ENCODE measurements around the gene VDAC1.
"Not testable (repeated sequence)": the region's sequence is repeated elsewhere in the genome, so short reads cannot be mapped to it uniquely, and the experiment has no call there.

Gene VDAC1

DNA sequence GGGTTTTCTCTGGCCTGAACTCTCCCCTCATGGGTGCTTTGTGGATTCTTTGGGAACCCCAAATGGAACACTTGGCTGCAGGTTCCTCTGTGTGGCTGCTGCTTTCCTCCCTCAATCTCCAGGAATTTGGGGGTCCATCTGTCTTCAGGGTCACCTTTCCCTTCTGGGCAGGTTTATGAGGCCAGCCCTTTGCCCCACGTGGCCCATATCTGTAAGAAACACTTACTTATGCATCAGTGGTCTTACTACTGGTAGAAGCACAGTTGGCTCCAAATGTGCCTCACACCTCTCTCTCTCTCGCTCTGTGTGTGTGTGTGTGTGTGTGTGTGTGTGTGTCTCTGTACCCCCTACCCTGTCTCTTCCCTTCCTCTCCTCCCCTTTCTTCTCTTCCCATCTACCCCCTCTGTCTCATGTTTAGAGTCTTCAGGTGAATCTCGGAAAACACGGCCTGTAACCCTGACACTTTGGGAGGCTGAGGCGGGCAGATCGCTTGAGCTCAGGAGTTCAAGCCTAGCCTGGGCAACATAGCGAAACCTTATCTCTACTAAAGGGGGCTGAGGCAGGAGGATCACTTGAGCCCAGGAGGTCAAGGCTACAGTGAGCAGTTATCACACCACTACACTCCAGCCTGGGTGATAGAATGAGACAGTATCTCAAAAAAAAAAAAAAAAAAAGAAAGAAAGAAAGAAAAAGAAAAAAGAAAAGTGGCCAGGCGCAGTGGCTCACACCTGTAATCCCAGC lies 63.1 kb downstream of the VDAC1 start:
- no peak for DNase-seq (ENCODE audit: low spot score)

GRCh38 chr5:133939668-133940067 lies 65.1 kb downstream of the VDAC1 start:
- no peak for DNase-seq (ENCODE audit: low spot score)

DNA sequence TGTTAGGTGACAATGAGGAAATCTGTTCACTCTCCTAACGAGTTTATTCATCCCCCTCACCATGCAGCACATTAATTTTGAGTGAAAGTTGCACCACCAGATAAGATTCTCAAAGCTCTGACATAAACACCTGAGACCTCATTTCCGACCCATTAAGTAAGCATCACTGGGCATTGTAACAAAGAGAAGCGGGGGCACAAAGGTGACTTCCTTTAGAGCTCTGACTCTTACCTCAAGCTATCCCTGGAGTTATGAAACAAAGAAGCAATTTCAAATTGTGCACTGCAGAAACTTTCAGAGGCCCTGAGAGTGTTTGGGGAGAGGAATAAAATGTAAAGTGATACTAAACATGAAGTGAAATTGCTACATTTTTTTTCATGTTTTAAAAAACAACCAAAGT lies 65.8 kb downstream of the VDAC1 start:
- no peak for DNase-seq (ENCODE audit: low spot score)

GRCh38 chr5:133938039-133938821 lies 66.5 kb downstream of the VDAC1 start:
- no peak for DNase-seq (ENCODE audit: low spot score)

DNA sequence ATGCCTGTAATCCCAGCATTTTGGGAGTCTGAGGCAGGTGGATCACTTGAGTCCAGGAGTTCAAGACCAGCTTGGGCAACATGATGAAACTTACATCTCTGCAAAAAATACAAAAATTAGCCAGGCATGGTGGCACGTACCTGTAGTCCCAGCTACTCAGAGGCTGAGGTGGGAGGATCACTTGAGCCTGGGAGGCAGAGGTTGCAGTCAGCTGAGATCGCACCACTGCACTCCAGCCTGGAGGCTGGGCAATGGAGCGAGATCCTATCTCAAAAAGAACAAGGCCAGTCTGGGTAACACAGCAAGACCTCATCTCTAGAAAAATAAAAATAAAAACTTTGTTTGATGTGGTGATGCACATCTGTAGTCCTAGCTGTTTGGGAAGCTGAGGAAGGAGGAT lies 67.1 kb downstream of the VDAC1 start:
- not testable (repeated sequence) for DNase-seq (ENCODE audit: low spot score)

- no peak for DNase-seq (ENCODE audit: low spot score)
Measured at GRCh38 chr5:133936651-133937015, 68.1 kb downstream of the VDAC1 start.

DNA sequence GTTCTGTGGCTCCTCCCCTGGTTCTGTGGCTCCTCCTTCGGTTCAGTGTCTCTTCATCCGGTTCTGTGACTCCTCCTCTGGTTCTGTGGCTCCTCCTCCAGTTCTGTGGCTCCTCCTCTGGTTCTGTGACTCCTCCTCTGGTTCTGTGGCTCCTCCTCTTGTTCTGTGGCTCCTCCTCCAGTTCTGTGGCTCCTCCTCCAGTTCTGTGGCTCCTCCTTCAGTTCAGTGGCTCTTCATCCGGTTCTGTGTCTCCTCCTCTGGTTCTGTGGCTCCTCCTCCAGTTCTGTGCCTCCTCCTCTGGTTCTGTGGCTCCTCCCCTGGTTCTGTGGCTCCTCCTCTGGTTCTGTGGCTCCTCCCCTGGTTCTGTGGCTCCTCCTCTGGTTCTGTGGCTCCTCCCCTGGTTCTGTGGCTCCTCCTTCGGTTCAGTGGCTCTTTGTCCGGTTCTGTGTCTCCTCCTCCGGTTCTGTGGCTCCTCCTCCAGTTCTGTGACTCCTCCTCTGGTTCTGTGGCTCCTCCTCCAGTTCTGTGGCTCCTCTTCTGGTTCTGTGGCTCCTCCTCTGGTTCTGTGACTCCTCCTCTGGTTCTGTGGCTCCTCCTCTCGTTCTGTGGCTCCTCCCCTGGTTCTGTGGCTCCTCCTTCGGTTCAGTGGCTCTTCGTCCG lies 68.7 kb downstream of the VDAC1 start:
- not testable (repeated sequence) for DNase-seq (ENCODE audit: low spot score)

- DNase-seq (ENCODE audit: low spot score): no peak
Measured at GRCh38 chr5:133935667-133935940, 69.2 kb downstream of the VDAC1 start.

DNA sequence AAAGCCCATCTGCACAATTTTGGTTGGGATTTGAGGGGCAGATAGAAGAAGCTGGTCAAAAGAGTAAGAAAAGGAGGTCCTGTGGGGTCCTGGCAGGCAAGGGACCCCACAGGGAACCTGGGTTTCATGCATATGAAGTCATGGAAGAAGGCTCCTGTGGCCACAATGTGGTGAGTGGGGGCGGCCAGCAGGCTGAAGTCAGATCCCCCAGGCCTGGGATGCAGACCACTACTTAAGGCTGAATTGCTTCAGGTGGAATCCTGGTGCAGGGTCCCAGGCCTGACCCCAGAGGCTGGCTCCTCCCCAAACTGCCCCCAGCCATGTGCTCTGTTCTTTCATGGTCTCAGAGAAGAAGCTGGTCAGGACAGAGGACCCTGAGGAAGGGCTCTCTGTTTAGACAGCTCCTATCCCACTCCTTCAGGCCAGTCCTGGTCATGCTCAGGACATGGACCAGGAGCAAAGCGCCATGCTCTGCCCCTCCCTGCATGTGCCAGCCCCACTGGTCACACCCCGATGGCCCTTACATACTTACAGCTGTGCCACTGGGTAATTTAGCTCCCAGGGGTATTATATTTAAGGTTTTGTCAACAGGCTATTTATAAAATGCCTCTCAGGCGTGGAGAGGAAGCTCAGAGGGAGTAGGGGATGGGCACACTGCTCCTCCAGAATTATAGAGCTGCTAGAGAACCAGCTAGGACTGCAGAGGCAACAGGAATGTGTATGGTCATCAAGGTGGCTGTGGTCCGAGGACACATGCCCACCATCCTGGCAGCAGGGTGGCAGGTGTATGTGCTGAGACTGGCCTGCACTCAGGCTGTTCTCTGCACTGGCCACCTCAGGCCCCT lies 69.7 kb downstream of the VDAC1 start:
- DNase-seq (ENCODE audit: low spot score): no peak

DNA sequence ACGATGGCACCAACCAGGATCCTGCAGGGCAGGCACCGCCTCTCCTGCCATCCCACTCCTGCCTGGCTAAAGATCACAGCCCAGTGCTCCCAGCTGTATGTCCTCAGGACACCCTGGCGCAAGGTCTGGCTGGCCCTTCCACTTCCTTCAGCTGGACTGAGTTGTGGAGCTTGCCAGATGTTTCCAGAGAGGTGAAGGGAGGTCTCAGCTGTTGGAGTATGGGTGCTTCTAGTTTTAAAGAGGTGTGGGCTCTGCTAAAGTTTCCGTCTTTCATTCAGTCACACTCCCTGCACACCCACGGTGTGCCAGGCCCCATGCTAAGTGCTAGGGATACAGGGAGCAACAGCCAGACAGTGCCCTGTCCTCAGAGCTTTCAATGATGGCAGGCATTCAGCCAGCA lies 70.5 kb downstream of the VDAC1 start:
- no peak for DNase-seq (ENCODE audit: low spot score)

GRCh38 chr5:133933670-133934295 lies 71.0 kb downstream of the VDAC1 start:
- no peak for DNase-seq (ENCODE audit: low spot score)

DNA sequence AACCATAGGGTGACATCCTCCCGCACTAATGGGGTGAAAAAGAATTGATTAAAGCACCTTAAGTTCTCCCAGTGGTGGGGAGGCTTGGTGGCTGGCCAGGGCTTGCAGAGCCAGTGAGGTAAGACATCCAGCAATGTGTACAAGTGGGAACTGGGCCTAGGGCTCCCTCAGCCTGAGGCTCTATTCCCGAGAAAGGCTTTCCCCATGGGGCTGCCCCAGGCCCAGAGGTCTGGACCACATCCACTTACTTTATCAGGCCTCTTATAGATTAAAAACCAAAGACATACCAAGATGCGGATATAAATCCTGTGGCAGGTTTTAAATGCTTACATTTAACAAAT lies 71.6 kb downstream of the VDAC1 start:
- DNase-seq (ENCODE audit: low spot score): no peak

- no peak for DNase-seq (ENCODE audit: low spot score)
Measured at GRCh38 chr5:133932441-133933168, 72.2 kb downstream of the VDAC1 start.

GRCh38 chr5:133931546-133931945 lies 73.2 kb downstream of the VDAC1 start:
- no peak for DNase-seq (ENCODE audit: low spot score)

GRCh38 chr5:133930813-133931090 lies 74.0 kb downstream of the VDAC1 start:
- DNase-seq (ENCODE audit: low spot score): no peak

DNA sequence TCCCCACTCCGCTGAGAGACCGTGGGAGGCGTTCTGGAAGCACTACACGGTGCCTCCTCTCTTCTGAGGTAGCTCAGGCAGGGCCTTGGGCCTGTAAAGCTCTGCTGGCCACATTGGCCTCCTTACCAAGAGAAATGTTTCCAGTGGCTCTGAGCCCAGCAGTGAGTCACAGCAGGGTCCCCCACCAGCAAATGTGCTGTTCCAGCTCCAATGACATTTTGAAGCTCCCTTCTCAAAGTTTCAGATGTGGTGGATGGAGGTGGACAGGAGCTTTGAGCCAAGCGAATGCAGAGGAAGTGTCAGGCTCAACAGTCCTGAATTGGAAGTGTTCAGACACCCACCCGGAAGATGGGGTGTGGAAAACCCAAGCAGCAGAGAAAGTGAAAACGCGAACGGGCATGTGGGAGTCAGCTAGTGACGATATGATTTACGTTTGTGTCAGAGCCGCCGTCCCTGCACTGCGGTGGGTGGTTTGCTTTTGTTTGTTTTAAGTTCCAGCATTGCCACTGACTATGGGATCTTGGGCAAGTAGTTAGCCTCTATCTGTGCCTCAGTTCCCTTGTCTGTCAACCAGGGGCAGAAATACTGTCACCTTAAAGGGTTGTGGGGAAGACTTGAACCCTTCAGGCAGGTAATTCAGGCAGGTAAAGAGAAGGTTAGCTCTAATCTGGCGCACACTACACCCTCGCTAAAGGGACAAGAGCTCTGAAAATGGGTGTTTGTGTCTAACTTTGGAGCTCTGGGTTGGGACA lies 74.5 kb downstream of the VDAC1 start:
- peak; percentile 75 for DNase-seq (ENCODE audit: low spot score)

DNA sequence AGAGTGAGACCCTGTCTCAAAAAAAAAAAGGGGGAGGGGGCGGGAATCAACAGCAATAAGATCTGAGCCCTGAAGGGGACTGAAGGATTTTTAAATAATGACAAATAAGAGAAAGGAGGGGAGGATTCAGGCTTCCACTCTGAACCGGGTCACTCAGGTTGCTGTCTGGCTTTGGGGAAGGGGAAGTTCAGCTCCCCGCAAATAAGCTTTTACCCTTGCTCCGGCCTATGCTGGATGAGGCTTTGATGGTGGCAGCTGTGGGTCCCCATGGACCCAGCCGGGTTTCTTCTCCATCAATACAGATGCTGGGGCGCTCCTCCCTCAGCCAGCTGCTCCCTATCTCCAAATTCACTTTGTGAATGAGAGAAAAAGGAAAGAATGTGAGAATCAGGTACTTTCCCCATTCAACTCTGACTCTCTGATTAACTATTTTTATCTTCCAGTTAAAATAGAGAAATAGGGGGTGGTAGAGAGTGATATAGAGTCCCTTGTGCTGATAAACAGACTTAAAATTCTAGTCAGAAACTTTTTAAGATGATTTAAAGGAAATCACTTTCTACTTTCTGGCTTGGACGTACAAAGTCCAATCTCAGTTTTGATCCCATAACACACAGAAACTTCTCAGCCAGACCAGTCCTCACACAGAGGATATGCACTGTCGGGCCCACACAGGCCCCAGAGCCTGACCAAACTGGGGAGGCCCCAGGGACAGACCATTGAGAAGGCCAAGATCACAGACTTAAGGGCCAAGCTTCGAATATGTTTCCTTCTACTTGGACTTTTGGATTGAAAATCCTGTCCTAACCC lies 76.0 kb downstream of the VDAC1 start:
- no peak for DNase-seq (ENCODE audit: low spot score)

- DNase-seq (ENCODE audit: low spot score): no peak
Measured at GRCh38 chr5:133927300-133928180, 77.2 kb downstream of the VDAC1 start.
